Psoas muscle (tissue), 8 donors: ENCODE data around the gene LTBP4. TPM values are rescaled to one million over a fixed set of nuclear protein-coding genes. Genes with fewer than 3 reads are reported as not detected.

Experiments
- ATAC-seq, 4 donors: fragments of 200-7000 bp; cut with Tn5 transposase; one replicate each; pipeline ENCODE4 v1.9.1; 2020; ENCODE audit warnings: moderate library complexity in 3 of 4, mild to moderate bottlenecking in 2 of 4
- DNase-seq, 2 donors: peaks; one replicate each; pipeline ENCODE4 v3.0.0-alpha.2; 2020
- H3K27ac ChIP-seq: fragments of 200-600 bp; one replicate; pipeline ENCODE4 v1.8.0; 2022
- H3K27me3 ChIP-seq, 3 donors: fragments of 200-600 bp in 1 of 3; one replicate each; pipeline versions ENCODE4 v1.6.1 to v1.8.0; 2013 to 2022; ENCODE audit warnings: low read length in 2 of 3, mild to moderate bottlenecking in 2 of 3, moderate library complexity in 1 of 3; ENCODE audit not compliant: insufficient read depth in 3 of 3
- H3K36me3 ChIP-seq, 2 donors: fragments of 200-600 bp in 1 of 2; one replicate each; pipeline versions ENCODE4 v1.6.1 to v1.8.0; 2013 to 2022; ENCODE audit warnings: low read depth in 1 of 2, mild to moderate bottlenecking in 1 of 2, moderate library complexity in 1 of 2; ENCODE audit not compliant: insufficient read depth in 1 of 2
- H3K4me1 ChIP-seq: fragments of 200-600 bp; one replicate; pipeline ENCODE4 v1.8.0; 2022
- H3K4me3 ChIP-seq: fragments of 200-600 bp; one replicate; pipeline ENCODE4 v1.8.0; 2022; ENCODE audit warnings: mild to moderate bottlenecking
- H3K9me3 ChIP-seq: fragments of 200-600 bp; one replicate; pipeline ENCODE4 v1.8.0; 2022
- CTCF ChIP-seq: fragments of 200-600 bp; IDR thresholded peaks from one replicate; pipeline ENCODE4 v1.8.0; 2022; ENCODE audit warnings: antibody characterized with exemption
- WGBS, 3 donors: extraction: QIAGEN DNeasy Blood & Tissue Kit; methylation state at CpG; one replicate each; pipeline versions ENCODE4 v1.1.6 to v1.1.7; 2013; 5-methylcytosine and 5-hydroxymethylcytosine counted together
- intact Hi-C, 2 donors: fragments of 100-400 bp; cut with DNase I; formaldehyde crosslinking; loops; one replicate each; pipeline versions ENCODE4 v1.11.0 to v1.14.2; 2022
- polyA plus RNA-seq, 3 donors: library from polyadenylated mRNA; stranded (reverse); fragments of 200-250 nt; gene quantifications; one replicate each; pipeline ENCODE4 v1.2.3, GENCODE V29; 2013
- total RNA-seq, 4 donors: library from RNA; stranded (reverse); fragmentation: NEBNext Ultra II Directional in 2 of 4; extraction: Animal tissue kit (Norgen Biotek cat#: 25700) in 2 of 4; gene quantifications; one replicate each; pipeline versions ENCODE4 v1.2.1 to v1.2.4, GENCODE V29; 2021 to 2023
- donor health status: healthy with polysubstance abuse.
- donor health status: DM: no; HTN: no; CAD: no; lungs with moderate emphysema.
- donor health status: Bipolar disorder and iron deficiency.
- donor health status: healthy.
- donor health status: DM: yes; HTN: yes; CAD: no.
- donor health status: DM: no; HTN: no; CAD: no.
- donor health status: DM: no; HTN: no; CAD: no.
- donor health status: DM: yes; HTN: yes; CAD: no.

The LTBP4 gene
- total and polyA plus RNA-seq, 7 donors: 16.0 to 55.8 (median 24.1) TPM

GRCh38 chr19:40668991-40669614 is 67.9 kb downstream of the LTBP4 start:
- no peak for ATAC-seq
- intact Hi-C loops: loop anchor here in 1 of 2 donors (10.0 kb wide), 2 partner anchors 136 to 476 kb away; no protein-coding TSS in a partner anchor
- no peak for DNase-seq
- Histone ChIP-seq H3K4me1 (no peaks in the 10 kb centered on the region), H3K4me3 (no peak overlapping the region), H3K9me3 (no peaks in the 10 kb centered on the region), H3K27me3 (no peaks in the 10 kb centered on the region), H3K36me3 (peaks cover 3 to 69% of the 10 kb centered on the region in 2 donors), H3K27ac (no peak overlapping the region)
- 87 to 94% (median 93%) methylated on average over 7 of the region's 7 CpGs for whole genome bisulfite sequencing, 3 donors
- TF ChIP-seq CTCF: no peak

- peak overlapping the region; percentile 60 for H3K27ac ChIP-seq
These were observed 70.2 kb downstream of the LTBP4 start for GRCh38 chr19:40671404-40671803.

GRCh38 chr19:40672038-40672437 is 70.9 kb downstream of the LTBP4 start:
- Histone ChIP-seq H3K9me3 (no peaks in the 10 kb centered on the region), H3K27me3 (no peaks in the 10 kb centered on the region), H3K4me1 (no peaks in the 10 kb centered on the region), H3K4me3 (no peak overlapping the region), H3K27ac (peak overlapping the region; percentile 60), H3K36me3 (peaks cover 3 to 92% of the 10 kb centered on the region in 2 donors)
- ATAC-seq (no peak), DNase-seq (peak in 1 of 2 donors; percentile 13)
- intact Hi-C loops: no loop called here
- 76 to 89% (median 85%) methylated on average over 2 of the region's 2 CpGs for WGBS, 3 donors
- no peak for TF ChIP-seq CTCF

More at GRCh38 chr19:40671404-40671803, 70.2 kb downstream of the LTBP4 start:
- Histone ChIP-seq H3K4me1 (no peaks in the 10 kb centered on the region), H3K4me3 (no peak overlapping the region), H3K36me3 (peaks cover 3 to 88% of the 10 kb centered on the region in 2 donors), H3K9me3 (no peaks in the 10 kb centered on the region), H3K27me3 (no peaks in the 10 kb centered on the region)
- peak; percentile 76 to 83 (median 80) for ATAC-seq
- intact Hi-C loops: no loop called here
- WGBS, 3 donors: 29 to 50% (median 38%) methylated on average over 9 of the region's 9 CpGs
- TF ChIP-seq CTCF: no peak
- peak in 1 of 2 donors; percentile 61 for DNase-seq

- intact Hi-C loops: no loop called here
- DNase-seq (no peak), ATAC-seq (no peak)
- H3K4me1 ChIP-seq: no peaks in the 10 kb centered on the region
- H3K4me3 ChIP-seq: no peak overlapping the region
- no peaks in the 10 kb centered on the region for H3K27me3 ChIP-seq
- H3K27ac ChIP-seq: no peak overlapping the region
- TF ChIP-seq CTCF: no peak
- 91 to 96% (median 93%) methylated on average over 7 of the region's 7 CpGs for WGBS, 3 donors
- peaks cover 3 to 92% of the 10 kb centered on the region in 2 donors for H3K36me3 ChIP-seq
- no peaks in the 10 kb centered on the region for H3K9me3 ChIP-seq
These were observed 71.6 kb downstream of the LTBP4 start for GRCh38 chr19:40672573-40673299.
